Measurements from ENCODE around the gene PSD4. TPM values are rescaled to one million over a fixed set of nuclear protein-coding genes. Genes with fewer than 3 reads are reported as not detected.

PSD4 gene
- total RNA-seq, 1 experiment from 2014 or later: 12.6 TPM

Other genes starting within 250 kb of the PSD4 start
- gene IL36G, start 196.0 kb upstream of the PSD4 start, total RNA-seq (2021; ENCODE audit: unreplicated experiment): not detected
- not detected for gene IL36A, start 168.5 kb upstream of the PSD4 start, total RNA-seq (2021; ENCODE audit: unreplicated experiment)
- gene IL36B, start 121.1 kb upstream of the PSD4 start, total RNA-seq (2021; ENCODE audit: unreplicated experiment): not detected
- not detected for gene IL36RN, start 114.8 kb upstream of the PSD4 start, total RNA-seq (2021; ENCODE audit: unreplicated experiment)
- gene IL1F10, start 106.0 kb upstream of the PSD4 start, total RNA-seq (2021; ENCODE audit: unreplicated experiment): not detected
- gene IL1RN, start 46.4 kb upstream of the PSD4 start, total RNA-seq (2021; ENCODE audit: unreplicated experiment): 0.25 TPM
- gene PAX8, start 105.0 kb downstream of the PSD4 start, total RNA-seq (2021; ENCODE audit: unreplicated experiment): 4.4 TPM

Data from HCT116 (cell line).